ENCODE data around the gene TRIM7.
A peak's percentile ranks its signal among the peaks of the same experiment; 100 is the strongest.

DNA sequence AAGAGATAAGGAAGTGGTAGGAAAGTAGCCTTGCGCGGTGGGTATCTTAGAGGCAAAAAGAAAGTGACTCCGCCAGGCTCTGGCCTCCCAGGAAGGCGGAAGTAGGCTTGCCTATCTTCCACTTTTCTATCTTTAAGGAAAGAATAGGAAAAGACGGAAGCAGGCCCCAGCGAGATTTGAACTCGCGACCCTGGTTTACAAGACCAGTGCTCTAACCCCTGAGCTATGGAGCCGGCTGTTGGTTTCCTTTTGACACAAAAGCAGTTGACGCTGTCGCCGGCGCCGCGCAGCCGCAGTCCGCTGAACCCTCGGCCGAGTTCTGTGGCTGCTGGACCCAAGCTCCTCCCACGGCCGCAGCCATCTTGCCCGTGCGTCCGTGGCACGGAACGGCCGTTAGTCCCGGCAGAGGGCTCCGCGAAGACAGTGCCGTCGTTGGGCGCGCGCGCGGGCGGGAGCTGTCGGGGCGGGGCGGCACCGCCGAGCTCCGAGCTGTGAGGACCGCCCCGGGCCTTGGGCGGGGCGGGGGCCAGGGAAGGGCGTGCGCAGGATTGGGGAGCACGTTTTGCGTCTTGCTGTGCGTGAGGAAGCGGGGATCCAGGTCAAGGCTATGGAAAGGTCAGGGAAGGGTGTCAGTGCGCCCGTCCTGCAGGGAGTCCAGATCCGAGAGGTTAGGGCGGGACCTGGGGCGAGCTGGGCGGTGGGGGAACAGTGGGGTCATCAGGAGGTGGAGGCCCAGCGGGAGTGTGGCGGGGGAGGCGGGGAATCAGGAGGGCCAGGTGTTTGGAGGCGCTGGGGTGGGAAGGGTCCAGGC lies 13.3 kb downstream of the TRIM7 start:
- TF ChIP-seq, protein P1, sequence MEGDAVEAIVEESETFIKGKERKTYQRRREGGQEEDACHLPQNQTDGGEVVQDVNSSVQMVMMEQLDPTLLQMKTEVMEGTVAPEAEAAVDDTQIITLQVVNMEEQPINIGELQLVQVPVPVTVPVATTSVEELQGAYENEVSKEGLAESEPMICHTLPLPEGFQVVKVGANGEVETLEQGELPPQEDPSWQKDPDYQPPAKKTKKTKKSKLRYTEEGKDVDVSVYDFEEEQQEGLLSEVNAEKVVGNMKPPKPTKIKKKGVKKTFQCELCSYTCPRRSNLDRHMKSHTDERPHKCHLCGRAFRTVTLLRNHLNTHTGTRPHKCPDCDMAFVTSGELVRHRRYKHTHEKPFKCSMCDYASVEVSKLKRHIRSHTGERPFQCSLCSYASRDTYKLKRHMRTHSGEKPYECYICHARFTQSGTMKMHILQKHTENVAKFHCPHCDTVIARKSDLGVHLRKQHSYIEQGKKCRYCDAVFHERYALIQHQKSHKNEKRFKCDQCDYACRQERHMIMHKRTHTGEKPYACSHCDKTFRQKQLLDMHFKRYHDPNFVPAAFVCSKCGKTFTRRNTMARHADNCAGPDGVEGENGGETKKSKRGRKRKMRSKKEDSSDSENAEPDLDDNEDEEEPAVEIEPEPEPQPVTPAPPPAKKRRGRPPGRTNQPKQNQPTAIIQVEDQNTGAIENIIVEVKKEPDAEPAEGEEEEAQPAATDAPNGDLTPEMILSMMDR (IDR thresholded peaks at IDR 0.05 in 2 of 3, conservative IDR thresholded peaks at IDR 0.05 in 1 of 3; ENCODE audit: borderline replicate concordance in 1 of 3, insufficient read depth in 1 of 3, low read depth in 2 of 3, low read length in 2 of 3): no peak
- TF ChIP-seq ELF1 (IDR thresholded peaks at IDR 0.05; ENCODE audit: borderline replicate concordance, low read depth) (no peak), POLR2AphosphoS5 (IDR thresholded peaks at IDR 0.05; ENCODE audit: low read depth, low read length) (peak; percentile 89), EZH2phosphoT487 (IDR thresholded peaks at IDR 0.05; ENCODE audit: borderline replicate concordance) (no peak), SP1 (IDR thresholded peaks at IDR 0.05; ENCODE audit: low read depth) (no peak)

Data from HCT116 (cell line).